SK-N-SH (cell line): ENCODE results near the gene CHRNG. TPM values are rescaled to one million over a fixed set of nuclear protein-coding genes. Genes with fewer than 3 reads are reported as not detected.

Source experiments
- CTCF ChIA-PET: fragments of 300-600, 350-600 bp; formaldehyde crosslinking; extraction: SDS; loops from one replicate; lab custom pipeline; 2021; lab: Yijun Ruan, JAX
- POLR2A ChIA-PET: fragments of 350-600 bp; sonication (Branson Sonifier 250); formaldehyde crosslinking; extraction: SDS; loops from one replicate; lab custom pipeline; 2020; ENCODE audit warnings: antibody characterized with exemption, inconsistent platforms; lab: Yijun Ruan, JAX
- DNase-seq: peaks from one replicate; pipeline ENCODE4 v3.0.0; 2012
- H2AFZ ChIP-seq: fragments of 200-600 bp; sonication (generic); 2 replicates; pipeline ENCODE4 v1.8.1; 2016; ENCODE audit warnings: antibody characterized with exemption, mild to moderate bottlenecking, low read depth
- H3F3A ChIP-seq: fragments of 200-600 bp; sonication (generic); replicated peaks from 2 replicates; pipeline ENCODE3; 2016; ENCODE audit warnings: antibody characterized with exemption, mild to moderate bottlenecking; ENCODE audit not compliant: insufficient read depth
- H3K27ac ChIP-seq, 2 experiments: fragments of 200-500 bp in 1 of 2; fragments of 200-600 bp in 1 of 2; sonication (Bioruptor generic) in 1 of 2; sonication (generic), shearing (Covaris generic) in 1 of 2; 2 replicates each; pipeline versions ENCODE4 v1.5.1 to v1.6.1; 2014 to 2016; ENCODE audit warnings: low read depth in 2 of 2, inconsistent platforms in 1 of 2, low read length in 1 of 2, mild to moderate bottlenecking in 1 of 2, mixed read lengths in 1 of 2
- H3K27me3 ChIP-seq: fragments of 200-600 bp; sonication (generic), shearing (Covaris generic); 2 replicates; pipeline ENCODE4 v1.6.1; 2016; ENCODE audit warnings: mixed run types; ENCODE audit not compliant: insufficient read depth
- H3K36me3 ChIP-seq, 2 experiments: fragments of 200-500 bp in 1 of 2; fragments of 200-600 bp in 1 of 2; sonication (Bioruptor generic) in 1 of 2; sonication (generic) in 1 of 2; replicated peaks in 1 of 2; 2 replicates each; pipeline versions ENCODE3 to v1.5.1; 2014 to 2016; ENCODE audit warnings: low read length in 1 of 2, mild to moderate bottlenecking in 1 of 2; ENCODE audit not compliant: insufficient read depth in 2 of 2, control insufficient read depth in 1 of 2
- H3K4me1 ChIP-seq, 2 experiments: fragments of 200-500 bp in 1 of 2; fragments of 200-600 bp in 1 of 2; sonication (Bioruptor generic) in 1 of 2; sonication (generic), shearing (Covaris generic) in 1 of 2; 2 replicates each; pipeline versions ENCODE4 v1.5.1 to v1.6.1; 2014 to 2016; ENCODE audit warnings: low read depth in 1 of 2, low read length in 1 of 2, mixed run types in 1 of 2; ENCODE audit not compliant: insufficient read depth in 2 of 2, control insufficient read depth in 1 of 2
- H3K4me2 ChIP-seq: fragments of 200-600 bp; sonication (generic), shearing (Covaris generic); 2 replicates; pipeline ENCODE4 v1.6.1; 2017; ENCODE audit warnings: mixed run types
- H3K4me3 ChIP-seq, 2 experiments: fragments of 200-500 bp in 1 of 2; fragments of 200-600 bp in 1 of 2; sonication (Bioruptor generic) in 1 of 2; sonication (generic), shearing (Covaris generic) in 1 of 2; 2 replicates each; pipeline versions ENCODE4 v1.5.1 to v1.8.1; 2014 to 2016; ENCODE audit warnings: low read depth in 2 of 2, inconsistent platforms in 1 of 2, low read length in 1 of 2, mild to moderate bottlenecking in 1 of 2, mixed read lengths in 1 of 2, moderate library complexity in 1 of 2
- H3K79me2 ChIP-seq: fragments of 200-600 bp; sonication (generic); 2 replicates; pipeline ENCODE4 v1.8.1; 2017; ENCODE audit warnings: mild to moderate bottlenecking; ENCODE audit not compliant: insufficient read depth
- H3K9ac ChIP-seq: fragments of 200-600 bp; sonication (generic); 2 replicates; pipeline ENCODE4 v1.6.1; 2017; ENCODE audit warnings: mixed run types
- H3K9me2 ChIP-seq: fragments of 200-600 bp; sonication (generic); 2 replicates; pipeline ENCODE4 v1.6.1; 2017; ENCODE audit warnings: mixed run types
- H3K9me3 ChIP-seq: fragments of 200-600 bp; sonication (generic); 2 replicates; pipeline ENCODE4 v1.6.1; 2017; ENCODE audit warnings: mixed run types, mild to moderate bottlenecking, moderate library complexity
- H4K20me1 ChIP-seq: fragments of 200-600 bp; sonication (generic); 2 replicates; pipeline ENCODE4 v1.6.1; 2017; ENCODE audit warnings: mild to moderate bottlenecking, mixed run types; ENCODE audit not compliant: insufficient read depth
- FOXJ3 ChIP-seq: sonication (generic); formaldehyde crosslinking; IDR thresholded peaks from 2 replicates; pipeline ENCODE4 v1.5.1; 2020; ENCODE audit warnings: mild to moderate bottlenecking, missing genetic modification reagents
- IRF3 ChIP-seq: fragments of 150-350 bp; IDR thresholded peaks from 2 replicates; pipeline ENCODE4 v1.6.1; 2016; ENCODE audit warnings: mild to moderate bottlenecking, low read depth, low read length
- MEF2A ChIP-seq: IDR thresholded peaks from 2 replicates; pipeline ENCODE4 v1.4.0; 2012; ENCODE audit warnings: low read depth, borderline replicate concordance
- NRF1 ChIP-seq: IDR thresholded peaks from 2 replicates; pipeline ENCODE4 v1.6.1; 2012; ENCODE audit warnings: low read depth, mild to moderate bottlenecking, low read length
- RAD21 ChIP-seq: IDR thresholded peaks from 2 replicates; pipeline ENCODE4 v1.6.1; 2012; ENCODE audit warnings: mild to moderate bottlenecking, low read length
- REST ChIP-seq: IDR thresholded peaks from 2 replicates; pipeline ENCODE4 v1.6.1; 2012; ENCODE audit warnings: mild to moderate bottlenecking, low read depth, low read length, moderate library complexity
- TAF1 ChIP-seq: IDR thresholded peaks from 2 replicates; pipeline ENCODE4 v1.6.1; 2012; ENCODE audit warnings: low read depth, mild to moderate bottlenecking, low read length, moderate library complexity, borderline replicate concordance
- TEAD4 ChIP-seq: IDR thresholded peaks from 2 replicates; pipeline ENCODE4 v1.4.0; 2012; ENCODE audit warnings: mild to moderate bottlenecking, borderline replicate concordance; ENCODE audit not compliant: insufficient read depth
- WGBS: methylation state at CpG from one replicate; pipeline ENCODE4 v1.1.6; 2017; ENCODE audit warnings: low lambda C conversion rate; 5-methylcytosine and 5-hydroxymethylcytosine counted together
- polyA plus RNA-seq, 3 experiments: library from polyadenylated mRNA; depleted of rRNA; stranded (reverse); fragments of >200 nt; gene quantifications; 2 replicates each; pipeline ENCODE4 v1.2.3, GENCODE V29; 2012
- TF ChIP-seq, protein P1 (sequence below): IDR thresholded peaks from 2 replicates; pipeline ENCODE4 v1.4.0; 2012; ENCODE audit warnings: low read depth, borderline replicate concordance

CHRNG gene
- polyA plus RNA-seq, 1 of the 3 experiments (the other 2 are of a cell fraction): not detected

GRCh38 chr2:232538671-232539070, 821 bp upstream of the CHRNG start:
- Histone ChIP-seq H3K9me3 (no peaks in the 10 kb centered on the region), H4K20me1 (no peaks in the 10 kb centered on the region), H3K27ac (no peak overlapping the region), H3K4me2 (no peak overlapping the region), H3K27me3 (no peaks in the 10 kb centered on the region), H3K4me1 (no peaks in the 10 kb centered on the region; a peak in 1 of 4 replicates), H3K36me3 (no peaks in the 10 kb centered on the region), H3K9ac (no peak overlapping the region), H3K79me2 (no peaks in the 10 kb centered on the region), H3K4me3 (no peak overlapping the region), H3K9me2 (no peaks in the 10 kb centered on the region), H2AFZ (no peak overlapping the region), H3F3A (no peaks in the 10 kb centered on the region)
- WGBS: 34% methylated on average over 4 of the region's 4 CpGs
- POLR2A ChIA-PET: interaction anchor here (0.5 to 1.5 kb wide), 3 partner anchors 9 to 1368 kb away, joined by 3 to 5 read pairs (median 3); partner anchors contain the start of genes EIF4E2 and TIGD1
- no peak for DNase-seq
- CTCF ChIA-PET: interaction anchor here (1.0 to 1.9 kb wide), 2 partner anchors 17 to 612 kb away, joined by 3 to 6 read pairs; partner anchors contain the start of gene NPPC
- no peak for TF ChIP-seq NRF1

- Histone ChIP-seq H3K79me2 (peaks cover 4% of the 10 kb centered on the region; the same call in 1 of the 2 replicates), H3K9me2 (no peaks in the 10 kb centered on the region), H3K36me3 (no peaks in the 10 kb centered on the region), H3K27me3 (no peaks in the 10 kb centered on the region), H3K9ac (no peak overlapping the region), H3K9me3 (no peaks in the 10 kb centered on the region), H3K4me2 (no peak overlapping the region), H3K27ac (no peak overlapping the region), H3F3A (no peaks in the 10 kb centered on the region), H4K20me1 (no peaks in the 10 kb centered on the region), H3K4me1 (no peaks in the 10 kb centered on the region; a peak in 1 of 4 replicates), H2AFZ (no peak overlapping the region), H3K4me3 (no peak overlapping the region)
- POLR2A ChIA-PET: interaction anchor here (0.8 kb wide), 1 partner anchor 10 kb away, joined by 3 read pairs; the partner anchor contains the start of genes EIF4E2 and TIGD1
- CTCF ChIA-PET: interaction anchor here (1.6 kb wide), 1 partner anchor 18 kb away, joined by 4 read pairs; no protein-coding TSS in a partner anchor
- no peak for TF ChIP-seq TAF1
- no peak for TF ChIP-seq IRF3
- TF ChIP-seq REST: no peak
- TF ChIP-seq MEF2A: no peak
- no peak for TF ChIP-seq TEAD4
- no peak for TF ChIP-seq RAD21
- TF ChIP-seq, protein P1, sequence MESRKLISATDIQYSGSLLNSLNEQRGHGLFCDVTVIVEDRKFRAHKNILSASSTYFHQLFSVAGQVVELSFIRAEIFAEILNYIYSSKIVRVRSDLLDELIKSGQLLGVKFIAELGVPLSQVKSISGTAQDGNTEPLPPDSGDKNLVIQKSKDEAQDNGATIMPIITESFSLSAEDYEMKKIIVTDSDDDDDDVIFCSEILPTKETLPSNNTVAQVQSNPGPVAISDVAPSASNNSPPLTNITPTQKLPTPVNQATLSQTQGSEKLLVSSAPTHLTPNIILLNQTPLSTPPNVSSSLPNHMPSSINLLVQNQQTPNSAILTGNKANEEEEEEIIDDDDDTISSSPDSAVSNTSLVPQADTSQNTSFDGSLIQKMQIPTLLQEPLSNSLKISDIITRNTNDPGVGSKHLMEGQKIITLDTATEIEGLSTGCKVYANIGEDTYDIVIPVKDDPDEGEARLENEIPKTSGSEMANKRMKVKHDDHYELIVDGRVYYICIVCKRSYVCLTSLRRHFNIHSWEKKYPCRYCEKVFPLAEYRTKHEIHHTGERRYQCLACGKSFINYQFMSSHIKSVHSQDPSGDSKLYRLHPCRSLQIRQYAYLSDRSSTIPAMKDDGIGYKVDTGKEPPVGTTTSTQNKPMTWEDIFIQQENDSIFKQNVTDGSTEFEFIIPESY: no peak
- no peak for TF ChIP-seq FOXJ3 (CRISPR knock-in tag)
- 90% methylated on average over 14 of the region's 17 CpGs for WGBS
- DNase-seq: no peak
These were observed 1.0 kb downstream of the CHRNG start for GRCh38 chr2:232540441-232541041.
